Measurements from ENCODE around the gene SALL1.

Gene SALL1

GRCh38 chr16:51146256-51146924 lies 4.7 kb downstream of the SALL1 start:
- H3K4me1 Mint-ChIP-seq = no peaks in the 10 kb centered on the region
- H3K27me3 Mint-ChIP-seq = peaks cover 47% of the 10 kb centered on the region
- ATAC-seq (replicated peaks; ENCODE audit: extremely low read depth, poor library complexity, severe bottlenecking) = no peak
- no peak overlapping the region for H3K4me3 Mint-ChIP-seq
- no peaks in the 10 kb centered on the region for H3K36me3 Mint-ChIP-seq (ENCODE audit: insufficient read depth)
- no peak for DNase-seq (ENCODE audit: low spot score in 2 of 2)
- no peaks in the 10 kb centered on the region for H3K9me3 Mint-ChIP-seq
- no peak overlapping the region for H3K27ac Mint-ChIP-seq (ENCODE audit: low read depth)

GRCh38 chr16:51144203-51144602 lies 6.9 kb downstream of the SALL1 start:
- no peak overlapping the region for H3K27ac Mint-ChIP-seq (ENCODE audit: low read depth)
- DNase-seq (ENCODE audit: low spot score in 2 of 2) = no peak
- H3K27me3 Mint-ChIP-seq = peaks cover 35% of the 10 kb centered on the region
- peaks cover 4% of the 10 kb centered on the region for H3K9me3 Mint-ChIP-seq
- no peaks in the 10 kb centered on the region for H3K36me3 Mint-ChIP-seq (ENCODE audit: insufficient read depth)
- H3K4me1 Mint-ChIP-seq = no peaks in the 10 kb centered on the region
- ATAC-seq (replicated peaks; ENCODE audit: extremely low read depth, poor library complexity, severe bottlenecking) = no peak
- no peak overlapping the region for H3K4me3 Mint-ChIP-seq

- peaks cover 34% of the 10 kb centered on the region for H3K27me3 Mint-ChIP-seq
- no peak for ATAC-seq (replicated peaks; ENCODE audit: extremely low read depth, poor library complexity, severe bottlenecking)
Observed at GRCh38 chr16:51143196-51143977, 7.7 kb downstream of the SALL1 start.

GRCh38 chr16:51141541-51141940 lies 9.5 kb downstream of the SALL1 start:
- H3K4me1 Mint-ChIP-seq = no peaks in the 10 kb centered on the region
- H3K36me3 Mint-ChIP-seq (ENCODE audit: insufficient read depth) = no peaks in the 10 kb centered on the region
- no peak overlapping the region for H3K27ac Mint-ChIP-seq (ENCODE audit: low read depth)
- peaks cover 4% of the 10 kb centered on the region for H3K9me3 Mint-ChIP-seq
- H3K4me3 Mint-ChIP-seq = no peak overlapping the region
- ATAC-seq (replicated peaks; ENCODE audit: extremely low read depth, poor library complexity, severe bottlenecking) = no peak
- DNase-seq (ENCODE audit: low spot score in 2 of 2) = no peak
- H3K27me3 Mint-ChIP-seq = peaks cover 25% of the 10 kb centered on the region

More at GRCh38 chr16:51143196-51143977, 7.7 kb downstream of the SALL1 start:
- no peaks in the 10 kb centered on the region for H3K36me3 Mint-ChIP-seq (ENCODE audit: insufficient read depth)
- DNase-seq (ENCODE audit: low spot score in 2 of 2) = no peak
- H3K4me1 Mint-ChIP-seq = no peaks in the 10 kb centered on the region
- H3K27ac Mint-ChIP-seq (ENCODE audit: low read depth) = no peak overlapping the region
- peaks cover 4% of the 10 kb centered on the region for H3K9me3 Mint-ChIP-seq
- H3K4me3 Mint-ChIP-seq = no peak overlapping the region

GRCh38 chr16:51141106-51141505 lies 10.0 kb downstream of the SALL1 start:
- H3K4me3 Mint-ChIP-seq = no peak overlapping the region
- no peaks in the 10 kb centered on the region for H3K4me1 Mint-ChIP-seq
- no peaks in the 10 kb centered on the region for H3K36me3 Mint-ChIP-seq (ENCODE audit: insufficient read depth)
- DNase-seq (ENCODE audit: low spot score in 2 of 2) (no peak), ATAC-seq (replicated peaks; ENCODE audit: extremely low read depth, poor library complexity, severe bottlenecking) (no peak)
- H3K9me3 Mint-ChIP-seq = peaks cover 4% of the 10 kb centered on the region
- no peak overlapping the region for H3K27ac Mint-ChIP-seq (ENCODE audit: low read depth)
- H3K27me3 Mint-ChIP-seq = peaks cover 20% of the 10 kb centered on the region

- no peaks in the 10 kb centered on the region for H3K4me1 Mint-ChIP-seq
- no peak overlapping the region for H3K27ac Mint-ChIP-seq (ENCODE audit: low read depth)
- H3K27me3 Mint-ChIP-seq = peaks cover 15% of the 10 kb centered on the region
- H3K4me3 Mint-ChIP-seq = no peak overlapping the region
- DNase-seq (ENCODE audit: low spot score in 2 of 2) (no peak), ATAC-seq (replicated peaks; ENCODE audit: extremely low read depth, poor library complexity, severe bottlenecking) (no peak)
- peaks cover under 1% of the 10 kb centered on the region for H3K36me3 Mint-ChIP-seq (ENCODE audit: insufficient read depth)
- peaks cover 4% of the 10 kb centered on the region for H3K9me3 Mint-ChIP-seq
Observed at GRCh38 chr16:51140112-51140511, 11.0 kb downstream of the SALL1 start.

GRCh38 chr16:51139568-51139967 lies 11.5 kb downstream of the SALL1 start:
- H3K9me3 Mint-ChIP-seq = peaks cover 4% of the 10 kb centered on the region
- H3K27me3 Mint-ChIP-seq = peaks cover 18% of the 10 kb centered on the region

GRCh38 chr16:51138178-51138577 lies 12.9 kb downstream of the SALL1 start:
- H3K27me3 Mint-ChIP-seq = peaks cover 29% of the 10 kb centered on the region
- no peak overlapping the region for H3K27ac Mint-ChIP-seq (ENCODE audit: low read depth)
- ATAC-seq (replicated peaks; ENCODE audit: extremely low read depth, poor library complexity, severe bottlenecking) = no peak
- peaks cover 4% of the 10 kb centered on the region for H3K9me3 Mint-ChIP-seq
- peaks cover 2% of the 10 kb centered on the region for H3K36me3 Mint-ChIP-seq (ENCODE audit: insufficient read depth)
- H3K4me1 Mint-ChIP-seq = no peaks in the 10 kb centered on the region
- H3K4me3 Mint-ChIP-seq = no peak overlapping the region
- no peak for DNase-seq (ENCODE audit: low spot score in 2 of 2)

More at GRCh38 chr16:51139568-51139967, 11.5 kb downstream of the SALL1 start:
- DNase-seq (ENCODE audit: low spot score in 2 of 2) = no peak
- ATAC-seq (replicated peaks; ENCODE audit: extremely low read depth, poor library complexity, severe bottlenecking) = no peak
- Mint-ChIP-seq H3K4me3 (no peak overlapping the region), H3K36me3 (ENCODE audit: insufficient read depth) (peaks cover 2% of the 10 kb centered on the region), H3K4me1 (no peaks in the 10 kb centered on the region), H3K27ac (ENCODE audit: low read depth) (no peak overlapping the region)

- H3K27ac Mint-ChIP-seq (ENCODE audit: low read depth) = no peak overlapping the region
- H3K9me3 Mint-ChIP-seq = peaks cover 4% of the 10 kb centered on the region
- no peak for ATAC-seq (replicated peaks; ENCODE audit: extremely low read depth, poor library complexity, severe bottlenecking)
- H3K4me1 Mint-ChIP-seq = no peaks in the 10 kb centered on the region
- H3K4me3 Mint-ChIP-seq = no peak overlapping the region
- peaks cover 2% of the 10 kb centered on the region for H3K36me3 Mint-ChIP-seq (ENCODE audit: insufficient read depth)
- peaks cover 29% of the 10 kb centered on the region for H3K27me3 Mint-ChIP-seq
- no peak for DNase-seq (ENCODE audit: low spot score in 2 of 2)
Observed at GRCh38 chr16:51137097-51137496, 14.0 kb downstream of the SALL1 start.

GRCh38 chr16:51134876-51135275 lies 16.2 kb downstream of the SALL1 start:
- H3K4me3 Mint-ChIP-seq = no peak overlapping the region
- ATAC-seq (replicated peaks; ENCODE audit: extremely low read depth, poor library complexity, severe bottlenecking) (no peak), DNase-seq (ENCODE audit: low spot score in 2 of 2) (no peak)
- H3K36me3 Mint-ChIP-seq (ENCODE audit: insufficient read depth) = peaks cover 2% of the 10 kb centered on the region
- peaks cover 4% of the 10 kb centered on the region for H3K9me3 Mint-ChIP-seq
- H3K4me1 Mint-ChIP-seq = no peaks in the 10 kb centered on the region
- H3K27me3 Mint-ChIP-seq = peaks cover 29% of the 10 kb centered on the region
- H3K27ac Mint-ChIP-seq (ENCODE audit: low read depth) = no peak overlapping the region

GRCh38 chr16:51134269-51134812 lies 16.7 kb downstream of the SALL1 start:
- Mint-ChIP-seq H3K27me3 (peaks cover 29% of the 10 kb centered on the region), H3K4me1 (no peaks in the 10 kb centered on the region), H3K4me3 (no peak overlapping the region), H3K36me3 (ENCODE audit: insufficient read depth) (peaks cover 2% of the 10 kb centered on the region), H3K27ac (ENCODE audit: low read depth) (no peak overlapping the region), H3K9me3 (peaks cover under 1% of the 10 kb centered on the region)
- ATAC-seq (replicated peaks; ENCODE audit: extremely low read depth, poor library complexity, severe bottlenecking) (no peak), DNase-seq (ENCODE audit: low spot score in 2 of 2) (no peak)

- DNase-seq (ENCODE audit: low spot score in 2 of 2) (no peak), ATAC-seq (replicated peaks; ENCODE audit: extremely low read depth, poor library complexity, severe bottlenecking) (no peak)
- no peak overlapping the region for H3K27ac Mint-ChIP-seq (ENCODE audit: low read depth)
- no peaks in the 10 kb centered on the region for H3K4me1 Mint-ChIP-seq
- H3K4me3 Mint-ChIP-seq = no peak overlapping the region
- H3K36me3 Mint-ChIP-seq (ENCODE audit: insufficient read depth) = peaks cover 2% of the 10 kb centered on the region
- peaks cover 26% of the 10 kb centered on the region for H3K27me3 Mint-ChIP-seq
- no peaks in the 10 kb centered on the region for H3K9me3 Mint-ChIP-seq
Observed at GRCh38 chr16:51133688-51134087, 17.4 kb downstream of the SALL1 start.

- ATAC-seq (replicated peaks; ENCODE audit: extremely low read depth, poor library complexity, severe bottlenecking) (no peak), DNase-seq (ENCODE audit: low spot score in 2 of 2) (no peak)
- Mint-ChIP-seq H3K27me3 (peaks cover 20% of the 10 kb centered on the region), H3K36me3 (ENCODE audit: insufficient read depth) (peaks cover 2% of the 10 kb centered on the region), H3K9me3 (no peaks in the 10 kb centered on the region), H3K4me1 (no peaks in the 10 kb centered on the region), H3K4me3 (no peak overlapping the region), H3K27ac (ENCODE audit: low read depth) (no peak overlapping the region)
Observed at GRCh38 chr16:51133183-51133582, 17.9 kb downstream of the SALL1 start.

All from central memory CD8-positive, alpha-beta T cell (primary cell).